Hepatocyte (in vitro differentiated cells): ENCODE data around the gene GNS.

Experiments used
- CTCF ChIP-seq: fragments of 200-600 bp; sonication (generic); IDR thresholded peaks from 2 replicates; pipeline ENCODE4 v1.5.1; 2016; ENCODE audit warnings: antibody characterized with exemption, mild to moderate bottlenecking; ENCODE audit not compliant: poor library complexity
- EZH2 ChIP-seq: fragments of 200-600 bp; sonication (generic); IDR thresholded peaks from 2 replicates; pipeline ENCODE4 v1.6.1; 2016; ENCODE audit warnings: antibody characterized with exemption, mild to moderate bottlenecking, borderline replicate concordance
- EZH2phosphoT487 ChIP-seq: fragments of 200-600 bp; sonication (generic); IDR thresholded peaks from one replicate; pipeline ENCODE4 v1.6.1; 2018; ENCODE audit warnings: antibody characterized with exemption, mild to moderate bottlenecking, low read depth, moderate library complexity; ENCODE audit not compliant: unreplicated experiment, severe bottlenecking

GRCh38 chr12:64718649-64719048 lies 40.6 kb downstream of the GNS start:
- TF ChIP-seq EZH2phosphoT487 (no peak), CTCF (no peak), EZH2 (no peak)
